GM19238 (cell line): ENCODE measurements around the gene SLC22A1.
"Not testable (repeated sequence)": the region's sequence is repeated elsewhere in the genome, so short reads cannot be mapped to it uniquely, and the experiment has no call there.

Experiments used
- DNase-seq: peaks from one replicate; pipeline ENCODE4 v3.0.0; 2011; ENCODE audit warnings: low spot score; ENCODE audit not compliant: insufficient read length

The SLC22A1 gene

DNA sequence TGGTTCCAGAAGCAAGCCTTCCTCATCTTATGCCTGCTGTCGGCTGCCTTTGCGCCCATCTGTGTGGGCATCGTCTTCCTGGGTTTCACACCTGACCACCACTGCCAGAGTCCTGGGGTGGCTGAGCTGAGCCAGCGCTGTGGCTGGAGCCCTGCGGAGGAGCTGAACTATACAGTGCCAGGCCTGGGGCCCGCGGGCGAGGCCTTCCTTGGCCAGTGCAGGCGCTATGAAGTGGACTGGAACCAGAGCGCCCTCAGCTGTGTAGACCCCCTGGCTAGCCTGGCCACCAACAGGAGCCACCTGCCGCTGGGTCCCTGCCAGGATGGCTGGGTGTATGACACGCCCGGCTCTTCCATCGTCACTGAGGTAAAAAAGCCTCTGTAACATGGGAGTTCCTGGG, 366 bp downstream of the SLC22A1 start:
- DNase-seq: no peak

DNA sequence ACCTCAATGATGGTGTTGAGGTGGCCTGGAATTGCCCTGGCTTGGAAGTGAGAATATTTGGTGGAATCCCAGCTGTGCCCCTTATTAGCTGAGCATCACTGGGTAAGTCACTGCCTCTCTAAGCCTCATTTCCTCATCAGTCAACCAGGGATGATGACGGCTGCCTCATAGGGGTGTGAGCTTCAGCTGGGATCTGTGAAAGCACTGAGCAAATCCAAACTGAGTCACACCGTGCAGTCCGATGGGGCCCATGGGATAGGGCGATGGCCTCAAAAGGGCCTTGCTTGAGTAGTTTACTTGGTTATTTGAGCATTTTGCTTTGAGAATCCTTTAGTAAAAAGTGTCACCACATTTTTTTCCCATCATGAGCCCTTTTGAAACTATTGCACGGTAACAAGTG, 1.1 kb downstream of the SLC22A1 start:
- no peak for DNase-seq

DNA sequence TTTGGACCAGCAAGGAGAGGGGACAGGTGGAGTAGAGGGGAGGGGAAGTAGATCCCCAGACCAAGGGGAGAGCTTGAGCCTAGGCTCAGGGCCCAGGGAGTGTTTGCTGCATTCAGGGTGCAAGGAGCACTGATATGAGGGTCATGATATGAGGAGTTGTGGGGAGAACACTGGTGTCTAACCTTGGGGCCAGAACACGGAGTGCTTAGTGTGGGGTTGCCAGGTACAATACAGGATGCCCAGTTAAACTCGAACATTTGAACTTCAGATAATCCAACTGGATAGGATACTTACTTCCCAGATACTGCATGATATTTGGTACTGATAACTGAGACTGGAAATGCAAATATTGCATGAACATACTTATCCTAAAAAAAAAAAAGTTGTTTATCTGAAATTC, 2.4 kb downstream of the SLC22A1 start:
- DNase-seq: no peak

DNA sequence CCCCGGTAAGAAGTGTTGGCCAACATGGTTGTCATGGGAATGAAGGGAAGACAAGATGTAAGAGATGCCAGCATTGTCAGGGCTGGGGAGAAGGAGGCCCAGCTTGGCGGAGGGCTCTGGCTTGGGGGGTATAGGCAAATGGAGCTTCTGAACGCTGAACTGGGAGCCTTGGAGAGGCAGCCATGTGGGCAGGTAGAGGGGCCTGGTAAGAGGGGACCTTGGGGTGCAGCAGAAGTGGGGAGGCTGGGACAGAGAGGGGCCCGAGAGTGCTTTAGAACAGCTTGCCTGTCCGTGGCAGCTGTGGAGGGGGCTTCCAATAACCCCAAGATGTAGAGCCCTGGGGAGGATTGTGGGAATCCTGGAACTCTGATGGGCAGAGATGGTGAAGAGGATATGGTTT, 3.0 kb downstream of the SLC22A1 start:
- no peak for DNase-seq

DNA sequence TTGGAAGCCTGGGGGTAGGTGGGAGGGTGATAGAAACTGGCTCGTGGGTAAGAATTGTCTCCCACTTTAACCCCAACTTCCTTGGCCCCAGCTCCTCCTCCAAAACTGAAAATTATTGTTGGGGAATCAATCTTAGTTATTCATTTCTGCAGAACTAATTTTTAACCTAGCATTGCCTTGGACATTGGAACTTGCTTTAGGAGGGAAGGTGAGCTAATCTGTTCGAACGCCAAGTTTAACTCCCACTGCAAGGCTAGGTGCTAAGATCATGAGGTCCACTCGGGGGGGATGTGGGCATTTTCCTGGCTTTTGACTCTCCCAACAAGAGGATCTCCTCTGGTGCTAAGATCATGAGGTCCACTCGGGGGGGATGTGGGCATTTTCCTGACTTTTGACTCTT, 3.5 kb downstream of the SLC22A1 start:
- DNase-seq: not testable (repeated sequence)

DNA sequence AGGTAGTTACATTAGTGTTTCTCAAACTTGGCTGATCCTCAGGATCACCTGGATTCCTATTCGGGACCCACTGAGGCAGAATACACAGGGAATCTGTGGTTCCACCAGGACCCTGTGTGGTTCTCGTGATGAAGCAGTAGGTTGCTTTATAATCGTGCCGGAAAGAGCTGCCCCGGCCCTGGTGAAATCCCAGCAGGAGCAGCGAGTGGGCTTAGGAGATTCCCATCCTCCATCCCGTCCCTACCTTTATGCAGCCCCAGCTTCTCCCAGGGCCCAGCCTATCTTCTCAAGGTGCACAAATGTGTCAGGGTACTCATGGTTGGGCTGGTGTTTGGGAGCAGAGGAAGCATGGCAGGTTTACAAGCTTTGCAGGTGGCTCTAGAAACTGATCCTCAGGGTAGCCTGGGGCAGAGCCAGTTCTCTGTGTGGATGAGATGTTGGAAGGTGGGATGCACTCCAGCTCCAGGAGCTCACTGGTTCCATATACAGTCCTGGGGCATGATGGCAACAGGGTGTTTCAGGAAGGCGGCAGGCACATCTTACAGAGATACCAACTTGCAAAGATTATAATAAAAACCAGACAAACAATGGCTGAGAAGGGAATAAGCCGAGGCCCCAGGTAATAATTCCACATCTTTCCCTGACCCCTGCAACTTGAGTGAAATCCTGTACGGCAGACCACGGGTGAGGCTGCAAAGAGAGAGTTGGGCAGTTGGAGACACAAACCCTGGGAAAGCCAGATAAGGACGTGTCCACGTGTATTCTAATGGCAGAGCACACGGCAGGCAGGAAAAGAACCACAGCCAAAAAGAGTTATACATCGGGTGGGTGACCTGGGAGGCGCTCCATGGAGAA, 5.9 kb downstream of the SLC22A1 start:
- DNase-seq: no peak

DNA sequence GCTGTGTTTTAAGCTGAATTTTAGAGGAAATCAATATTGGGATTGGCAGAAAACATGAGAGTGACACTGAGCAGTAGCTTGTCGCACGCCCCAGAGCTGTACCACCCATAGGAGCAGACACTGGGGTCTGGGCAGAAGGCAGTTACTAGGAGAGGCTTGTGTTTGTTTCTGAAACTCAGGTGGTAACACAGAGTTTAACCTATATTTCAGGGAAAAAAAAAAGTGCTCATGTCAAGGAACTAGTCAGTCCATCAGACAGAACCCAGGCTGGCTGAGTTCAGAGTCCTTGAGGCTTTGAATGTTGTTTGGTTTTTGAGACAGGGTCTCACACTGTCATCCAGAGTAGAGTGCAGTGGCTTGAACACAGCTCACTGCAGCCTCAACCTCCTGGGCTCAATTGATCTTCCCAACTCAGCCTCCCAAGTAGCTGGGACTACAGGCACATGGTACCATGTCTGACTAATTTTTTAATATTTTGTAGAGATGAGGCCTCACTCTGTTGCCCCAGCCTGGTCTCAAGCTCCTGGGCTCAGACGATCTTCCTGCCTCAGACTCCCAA, 6.6 kb downstream of the SLC22A1 start:
- DNase-seq: no peak

DNA sequence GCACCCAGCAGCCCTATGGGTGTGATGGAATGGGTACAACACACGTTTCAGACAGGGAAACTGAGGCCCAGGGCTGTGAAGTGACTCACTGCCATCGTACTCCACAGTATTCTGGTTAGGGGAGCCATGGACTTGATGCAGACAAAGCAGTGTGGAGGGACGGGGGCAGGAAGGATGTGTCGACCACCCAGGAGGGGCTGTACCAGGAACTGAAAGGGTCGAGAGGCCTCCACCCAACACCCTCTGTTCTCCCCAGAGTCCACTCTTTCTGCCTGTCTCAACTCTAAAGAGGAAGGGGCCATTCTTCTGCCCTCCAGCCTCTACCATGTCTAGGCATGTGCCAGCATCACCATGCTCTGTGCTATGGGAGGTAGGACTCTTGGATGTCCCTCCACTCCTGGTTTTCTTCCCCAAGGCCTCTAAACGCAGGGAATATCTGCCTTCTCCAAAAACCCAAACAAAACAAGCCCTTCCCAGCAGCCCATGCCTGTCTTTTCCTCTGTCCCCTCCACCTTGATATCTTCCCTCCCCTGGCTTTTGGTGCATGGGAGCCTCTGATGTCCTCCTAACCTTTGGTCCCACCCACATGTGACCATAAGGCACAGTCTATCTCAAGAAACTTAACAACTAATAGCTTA, 7.4 kb downstream of the SLC22A1 start:
- no peak for DNase-seq

DNA sequence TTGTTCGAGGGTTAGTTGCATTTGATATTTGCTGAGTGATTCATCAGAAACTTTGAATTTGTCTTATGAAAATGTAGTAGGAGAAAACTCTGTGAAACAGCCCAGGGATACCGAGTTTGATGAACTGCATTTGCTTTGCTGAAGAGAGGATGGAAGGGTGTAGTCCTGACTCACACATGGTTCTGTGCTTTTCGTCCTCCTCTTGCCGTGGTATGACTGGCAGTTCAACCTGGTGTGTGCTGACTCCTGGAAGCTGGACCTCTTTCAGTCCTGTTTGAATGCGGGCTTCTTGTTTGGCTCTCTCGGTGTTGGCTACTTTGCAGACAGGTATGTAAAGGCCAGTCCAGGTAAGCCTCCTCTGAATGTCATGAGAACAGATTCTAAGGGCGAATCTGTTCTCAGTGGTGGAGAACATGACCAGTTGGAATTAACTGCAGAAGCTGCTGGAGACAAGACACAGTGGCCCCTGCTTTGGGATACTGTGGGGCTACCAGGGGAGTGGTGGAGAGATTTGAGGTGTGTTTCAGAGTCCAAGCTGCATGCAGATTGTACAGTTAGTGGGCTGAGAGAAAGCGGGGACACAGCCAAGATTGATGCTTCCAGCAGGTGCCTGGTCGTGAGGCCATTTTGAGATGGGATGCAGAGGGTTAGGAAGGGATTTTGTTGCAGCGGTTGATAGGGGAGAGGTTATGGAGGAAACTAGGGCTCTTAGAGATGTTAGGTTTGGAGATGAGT, 8.4 kb downstream of the SLC22A1 start:
- no peak for DNase-seq

DNA sequence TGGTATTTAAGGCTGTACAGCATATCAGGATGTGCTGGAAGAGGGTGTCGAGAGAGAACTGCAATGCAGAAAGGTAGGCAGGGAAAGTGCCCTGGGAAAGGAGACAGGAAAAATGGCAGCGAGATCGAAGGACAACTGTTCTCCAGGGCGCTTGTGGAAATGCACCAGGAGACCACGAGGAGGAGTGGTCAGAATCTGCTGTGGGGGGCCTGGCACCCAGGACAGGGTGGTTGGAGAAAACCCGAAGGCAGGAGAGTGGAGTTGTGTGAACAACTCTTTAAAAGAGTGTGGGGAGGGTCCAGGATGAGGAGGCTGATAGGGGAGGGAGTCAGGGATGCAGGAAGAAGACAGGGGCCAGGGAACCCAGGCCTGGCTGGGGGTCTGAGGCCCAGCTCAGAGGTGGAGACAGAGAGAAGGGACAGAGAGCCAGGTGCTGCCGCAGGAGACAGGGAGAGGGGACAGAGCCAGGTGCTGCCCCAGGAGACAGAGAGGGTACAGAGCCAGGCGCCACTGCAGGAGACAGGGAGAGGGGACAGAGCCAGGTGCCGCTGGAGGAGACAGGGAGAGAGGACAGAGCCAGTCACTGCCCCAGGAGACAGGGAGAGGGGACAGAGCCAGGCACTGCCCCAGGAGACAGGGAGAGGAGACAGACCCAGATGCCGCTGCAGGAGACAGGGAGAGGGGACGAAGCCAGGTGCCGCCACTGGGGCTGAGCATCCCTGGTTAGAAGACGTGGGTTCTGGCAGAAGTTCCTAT, 9.3 kb downstream of the SLC22A1 start:
- no peak for DNase-seq

DNA sequence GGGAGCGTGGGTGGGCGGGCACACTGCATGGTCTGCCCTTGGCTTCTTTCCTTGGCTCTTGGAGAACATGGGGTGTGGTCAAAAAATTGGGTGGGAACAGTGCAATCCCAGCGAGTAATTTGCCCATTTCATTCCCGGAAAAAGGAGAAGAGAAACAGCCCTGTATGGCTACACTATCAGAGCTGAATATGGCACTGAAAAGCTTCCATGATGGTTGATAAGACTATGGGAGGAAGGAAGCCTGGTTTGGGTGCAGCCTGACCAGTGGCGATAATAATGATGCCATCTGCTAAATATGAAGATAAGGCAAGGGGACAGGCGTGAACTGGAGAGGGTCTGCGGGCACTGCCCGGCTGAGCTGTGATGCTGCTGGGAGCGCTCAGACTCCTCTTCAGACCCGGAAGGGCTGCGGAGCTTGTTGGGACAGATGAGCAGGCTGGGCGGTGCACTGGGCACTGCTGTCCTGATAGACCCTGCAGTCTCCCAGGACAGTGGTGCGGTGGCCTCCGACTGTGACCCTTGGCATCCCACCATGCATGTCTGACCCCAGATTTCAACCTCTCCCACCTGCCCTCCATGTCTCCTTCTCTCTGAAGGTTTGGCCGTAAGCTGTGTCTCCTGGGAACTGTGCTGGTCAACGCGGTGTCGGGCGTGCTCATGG, 10.2 kb downstream of the SLC22A1 start:
- DNase-seq: no peak

DNA sequence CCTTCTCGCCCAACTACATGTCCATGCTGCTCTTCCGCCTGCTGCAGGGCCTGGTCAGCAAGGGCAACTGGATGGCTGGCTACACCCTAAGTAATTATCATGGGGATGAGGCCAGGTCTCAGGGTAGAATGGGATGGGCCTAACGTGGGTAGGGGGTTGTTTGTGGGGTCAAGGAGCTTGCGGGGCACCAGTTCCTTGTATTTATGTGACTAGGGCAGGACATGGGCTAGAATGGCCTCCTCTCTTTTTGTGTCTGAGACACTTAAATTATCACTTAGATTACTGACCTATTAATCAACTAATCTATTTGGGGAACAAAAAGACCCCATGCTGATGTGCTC, 10.7 kb downstream of the SLC22A1 start:
- no peak for DNase-seq

DNA sequence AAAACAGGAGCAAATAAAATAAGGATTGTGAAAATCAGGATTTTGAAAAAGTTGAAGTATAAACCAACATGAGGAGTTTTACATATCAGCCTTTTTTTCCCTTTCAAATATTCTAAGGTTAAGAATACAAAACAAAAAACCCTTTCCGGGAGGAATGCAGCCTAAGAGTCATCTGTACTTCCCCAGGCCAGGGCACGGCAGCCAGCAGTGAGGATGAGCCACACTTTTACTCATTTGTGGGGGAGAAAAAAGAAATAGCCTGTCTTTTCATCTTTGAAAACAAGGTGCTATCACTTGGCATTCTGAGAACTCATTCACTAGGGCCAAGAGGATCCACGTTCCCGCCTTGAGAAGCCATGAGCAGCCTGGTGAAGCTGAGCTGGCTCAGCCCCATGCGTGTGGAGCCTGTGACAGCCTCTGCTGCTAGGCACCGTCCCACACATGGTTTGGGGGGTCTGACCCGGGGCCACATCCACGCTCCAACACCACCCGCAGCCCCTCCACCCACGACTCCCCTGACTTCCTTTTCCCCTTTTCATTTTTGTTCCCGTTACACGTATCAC, 11.2 kb downstream of the SLC22A1 start:
- no peak for DNase-seq

DNA sequence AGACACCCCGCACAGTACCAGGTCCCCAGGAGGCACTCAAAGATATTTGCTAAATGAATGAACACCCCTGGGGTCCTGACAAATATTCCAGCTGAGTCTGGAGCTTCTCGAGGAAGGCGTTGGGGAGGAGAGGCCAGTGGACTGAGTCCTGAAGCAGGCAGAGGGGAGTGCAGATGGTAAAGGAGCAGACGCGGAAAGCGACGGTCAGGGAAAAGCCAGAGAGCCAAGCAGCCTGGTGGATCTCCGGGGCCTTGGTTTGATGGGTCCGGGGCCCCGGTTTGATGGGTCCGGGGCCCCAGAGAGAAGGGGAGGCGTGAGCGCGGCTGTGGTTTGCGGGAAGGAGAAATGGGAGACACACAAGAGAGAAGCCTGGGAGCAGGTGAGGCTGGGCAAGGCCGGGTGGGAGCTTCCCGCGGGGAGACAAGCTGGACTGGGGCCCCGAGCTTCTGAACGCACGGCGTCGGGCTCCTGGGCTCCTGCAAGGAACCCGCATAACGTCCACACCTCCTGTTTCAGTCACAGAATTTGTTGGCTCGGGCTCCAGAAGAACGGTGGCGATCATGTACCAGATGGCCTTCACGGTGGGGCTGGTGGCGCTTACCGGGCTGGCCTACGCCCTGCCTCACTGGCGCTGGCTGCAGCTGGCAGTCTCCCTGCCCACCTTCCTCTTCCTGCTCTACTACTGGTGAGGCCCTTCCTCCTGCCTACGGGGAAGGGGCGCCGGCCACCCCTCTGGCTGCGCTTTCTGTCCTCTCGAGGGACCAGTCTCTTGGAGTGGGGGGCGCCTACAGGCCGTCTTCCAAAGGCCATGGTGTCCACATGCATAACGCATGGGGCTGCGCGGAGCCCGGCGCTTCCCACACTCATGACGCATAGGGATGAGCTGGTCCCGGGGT, 12.1 kb downstream of the SLC22A1 start:
- DNase-seq: no peak

DNA sequence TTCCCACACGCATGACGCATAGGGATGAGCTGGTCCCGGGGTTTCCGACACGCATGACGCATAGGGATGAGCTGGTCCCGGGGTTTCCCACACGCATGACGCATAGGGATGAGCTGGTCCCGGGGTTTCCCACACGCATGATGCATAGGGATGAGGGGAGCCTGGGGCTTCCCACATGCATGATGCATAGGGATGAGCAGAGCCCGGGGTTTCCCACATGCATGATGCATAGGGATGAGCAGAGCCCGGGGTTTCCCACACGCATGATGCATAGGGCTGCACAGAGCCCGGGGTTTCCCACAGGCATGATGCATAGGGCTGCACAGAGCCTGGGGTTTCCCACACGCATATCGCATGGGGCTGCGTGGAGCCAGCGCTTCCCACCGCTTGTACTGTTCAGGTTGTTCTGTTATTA, 12.7 kb downstream of the SLC22A1 start:
- not testable (repeated sequence) for DNase-seq

DNA sequence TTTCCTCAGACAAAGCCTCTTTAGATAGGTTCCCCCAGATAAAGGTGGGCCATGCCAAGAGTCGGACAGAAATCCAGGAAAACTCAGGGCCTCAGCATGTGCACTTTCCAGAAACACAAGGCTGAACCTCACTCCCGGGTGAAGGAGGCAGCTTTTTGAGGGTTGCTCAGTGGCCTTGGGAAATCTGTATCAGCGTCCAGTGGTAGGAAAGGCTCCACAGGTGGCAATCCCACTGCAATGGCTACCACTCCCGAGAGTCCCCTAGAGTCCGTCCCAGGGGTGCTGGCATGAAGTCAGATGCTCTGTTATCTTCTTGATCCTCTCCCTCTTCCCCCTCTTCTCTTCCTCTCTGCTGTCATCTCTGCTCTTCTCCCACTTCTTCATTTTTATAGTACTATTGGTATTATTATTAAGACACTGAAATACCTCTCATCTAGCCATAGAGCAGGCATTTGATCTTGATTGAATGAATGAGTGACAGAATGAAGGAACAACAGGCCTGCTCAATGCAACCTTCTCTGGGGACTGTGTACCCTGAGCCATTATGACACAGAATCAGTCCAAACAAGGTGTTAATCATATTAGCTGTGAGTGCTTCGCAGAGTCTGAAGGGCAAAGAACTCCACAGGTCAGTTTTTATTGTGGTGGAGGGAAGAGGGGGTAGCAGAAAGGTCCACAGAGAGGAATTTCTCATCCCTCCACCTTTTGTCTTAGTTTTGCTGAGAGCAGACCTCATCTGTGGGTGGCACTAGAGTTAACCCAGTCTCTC, 13.3 kb downstream of the SLC22A1 start:
- no peak for DNase-seq

DNA sequence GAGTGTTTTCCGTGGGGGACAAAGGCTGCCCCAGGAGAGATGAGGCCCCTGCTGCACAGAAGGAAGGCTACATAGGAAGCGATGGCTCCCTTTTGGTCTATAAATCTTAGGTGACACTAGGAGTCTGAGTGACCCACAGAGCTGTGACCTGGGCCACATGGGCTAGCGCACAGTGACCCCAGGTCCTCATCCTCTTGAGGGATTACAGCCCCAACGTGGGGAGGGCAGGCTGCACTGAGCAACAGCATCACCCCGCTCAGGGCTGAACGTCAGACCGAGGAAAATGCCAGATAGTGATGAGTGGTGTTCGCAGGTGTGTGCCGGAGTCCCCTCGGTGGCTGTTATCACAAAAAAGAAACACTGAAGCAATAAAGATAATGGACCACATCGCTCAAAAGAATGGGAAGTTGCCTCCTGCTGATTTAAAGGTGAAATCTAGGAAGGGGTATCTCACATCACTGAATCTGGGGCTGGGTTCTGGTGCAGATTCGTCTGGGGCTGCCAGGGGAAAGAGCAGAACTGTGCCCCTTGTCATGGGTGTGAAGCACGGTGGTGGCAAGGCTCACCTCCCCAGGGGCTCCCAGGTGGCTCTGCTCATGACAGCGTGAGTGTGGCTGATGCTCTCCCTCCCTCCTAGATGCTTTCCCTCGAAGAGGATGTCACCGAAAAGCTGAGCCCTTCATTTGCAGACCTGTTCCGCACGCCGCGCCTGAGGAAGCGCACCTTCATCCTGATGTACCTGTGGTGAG, 14.5 kb downstream of the SLC22A1 start:
- DNase-seq: no peak
